Renal pelvis (tissue), 4 donors: ENCODE measurements around the gene ZNF865. TPM values are rescaled to one million over a fixed set of nuclear protein-coding genes. Genes with fewer than 3 reads are reported as not detected.
A peak's percentile ranks its signal among the peaks of the same experiment; 100 is the strongest.
"Not testable (repeated sequence)": the region's sequence is repeated elsewhere in the genome, so short reads cannot be mapped to it uniquely, and the experiment has no call there.

ENCODE experiments used
- DNase-seq: peaks from one replicate; pipeline ENCODE4 v3.0.0-alpha.2; 2013
- polyA plus RNA-seq, 3 donors: library from polyadenylated mRNA; unstranded; fragments of 120-200 nt; gene quantifications; one replicate each; pipeline ENCODE4 v1.2.1, GENCODE V29; 2013; ENCODE audit not compliant: insufficient read length in 3 of 3

Gene ZNF865
- polyA plus RNA-seq, 3 donors = 9.9 to 13.5 (median 11.6) TPM

- DNase-seq = not testable (repeated sequence)
These were observed 21.6 kb upstream of the ZNF865 start for GRCh38 chr19:55583897-55584296.

GRCh38 chr19:55584871-55585270 is 20.6 kb upstream of the ZNF865 start:
- DNase-seq = no peak

GRCh38 chr19:55585658-55586339 is 19.6 kb upstream of the ZNF865 start:
- peak; percentile 90 for DNase-seq

GRCh38 chr19:55586976-55587668 is 18.3 kb upstream of the ZNF865 start:
- peak; percentile 96 for DNase-seq

GRCh38 chr19:55588738-55589137 is 16.7 kb upstream of the ZNF865 start:
- no peak for DNase-seq

GRCh38 chr19:55590109-55590508 is 15.3 kb upstream of the ZNF865 start:
- DNase-seq = no peak

- DNase-seq = no peak
These were observed 14.8 kb upstream of the ZNF865 start for GRCh38 chr19:55590617-55591016.

GRCh38 chr19:55591555-55591954 is 13.9 kb upstream of the ZNF865 start:
- DNase-seq = no peak

- no peak for DNase-seq
These were observed 12.9 kb upstream of the ZNF865 start for GRCh38 chr19:55592391-55593090.

GRCh38 chr19:55593096-55593772 is 12.2 kb upstream of the ZNF865 start:
- no peak for DNase-seq

GRCh38 chr19:55594996-55595545 is 10.4 kb upstream of the ZNF865 start:
- DNase-seq = no peak

- no peak for DNase-seq
These were observed 9.1 kb upstream of the ZNF865 start for GRCh38 chr19:55596304-55596703.

GRCh38 chr19:55597501-55597921 is 7.9 kb upstream of the ZNF865 start:
- DNase-seq = no peak

- no peak for DNase-seq
These were observed 7.4 kb upstream of the ZNF865 start for GRCh38 chr19:55598034-55598433.

- peak; percentile 90 for DNase-seq
These were observed 6.6 kb upstream of the ZNF865 start for GRCh38 chr19:55598719-55599467.

GRCh38 chr19:55599468-55599841 is 6.0 kb upstream of the ZNF865 start, which contains the start of gene FIZ1:
FIZ1 (minus strand) TSS chr19:55599517; CDS start chr19:55597865, 1,652 bp downstream.
- DNase-seq = peak; percentile 100

GRCh38 chr19:55599842-55600661 is 5.4 kb upstream of the ZNF865 start, which contains the start of gene ZNF524:
ZNF524 (plus strand) TSS chr19:55600288; CDS start chr19:55602113, 1,825 bp downstream.
- peak; percentile 93 for DNase-seq

GRCh38 chr19:55600662-55601028 is 4.8 kb upstream of the ZNF865 start:
- no peak for DNase-seq

GRCh38 chr19:55601084-55601483 is 4.4 kb upstream of the ZNF865 start:
- DNase-seq = no peak
